GM21367 (cell line): ENCODE results near the gene CA10.

ENCODE experiments used
- ATAC-seq: cut with Tn5 transposase; IDR thresholded peaks from one replicate; pipeline ENCODE4 v1.9.1; 2021; ENCODE audit not compliant: unreplicated experiment

CA10 gene

DNA sequence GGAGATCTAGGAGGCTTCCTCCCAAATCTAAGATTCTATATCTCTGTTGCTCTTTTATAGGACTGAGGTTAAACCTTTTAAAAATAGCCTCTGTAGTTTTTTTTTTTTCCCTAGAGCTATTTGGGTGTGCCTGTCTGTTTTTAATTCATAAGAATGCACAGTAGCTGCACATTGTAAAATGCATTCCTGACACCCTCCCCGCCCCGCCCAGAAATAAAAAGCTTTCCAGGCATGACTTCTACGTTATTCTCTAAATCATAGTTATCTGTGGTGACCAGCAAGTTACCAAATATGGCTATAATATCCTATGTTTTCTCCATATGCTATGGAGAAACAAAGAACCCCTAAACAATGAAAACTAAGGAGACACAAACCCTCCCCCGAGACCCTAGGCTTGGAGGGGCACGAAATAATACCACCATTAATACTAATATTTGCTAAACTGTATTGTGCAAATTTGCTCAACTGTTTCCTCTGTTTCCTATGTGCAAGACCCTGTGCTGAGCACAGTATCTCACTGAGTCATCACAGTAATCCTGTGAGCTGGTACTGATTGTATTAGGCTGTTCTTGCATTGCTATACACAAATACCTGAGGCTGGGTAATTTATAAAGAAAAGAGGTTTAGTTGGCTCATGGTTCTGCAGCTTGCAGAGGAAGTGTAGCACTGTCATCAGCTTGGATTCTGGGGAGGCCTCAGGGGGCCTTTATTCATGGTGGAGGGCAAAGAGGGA is 388.3 kb downstream of the CA10 start:
- no peak for ATAC-seq

DNA sequence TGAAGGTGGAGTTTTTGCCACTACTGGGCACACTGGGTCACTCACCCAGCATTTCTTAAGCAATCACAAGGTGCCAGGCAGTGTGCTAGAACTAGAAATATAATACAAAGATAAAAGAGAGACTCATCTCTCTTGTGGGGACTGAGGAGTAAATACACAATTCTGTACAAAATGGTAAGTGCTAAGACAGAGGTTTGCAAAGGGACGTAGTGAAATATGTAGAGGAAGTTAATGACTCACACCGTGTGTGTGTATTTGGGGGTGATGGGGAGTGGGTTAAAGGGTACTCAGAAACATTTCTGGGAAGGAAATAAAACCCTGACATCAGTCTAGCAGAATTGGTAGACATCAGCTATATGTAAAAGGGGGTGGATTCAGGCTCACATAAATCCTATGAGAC is 389.3 kb downstream of the CA10 start:
- ATAC-seq: no peak

DNA sequence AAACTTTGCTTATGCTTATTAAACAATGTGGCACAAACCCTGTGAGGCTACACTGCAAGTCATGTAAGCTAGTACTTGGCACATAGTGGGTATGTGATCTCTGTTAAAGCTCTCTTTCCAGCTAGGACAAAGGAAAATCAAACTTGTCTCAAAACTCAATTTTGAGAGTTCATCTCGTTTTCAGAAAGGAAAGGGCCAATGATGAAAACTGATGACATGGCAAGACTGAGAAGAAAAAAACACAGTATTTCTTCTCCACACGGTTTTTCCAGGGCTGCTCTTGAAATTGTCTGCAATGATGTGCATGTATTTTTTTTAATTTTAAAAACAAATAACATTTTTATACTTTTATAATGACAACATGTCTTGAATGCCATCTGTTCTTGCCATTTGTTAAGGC is 389.8 kb downstream of the CA10 start:
- no peak for ATAC-seq

DNA sequence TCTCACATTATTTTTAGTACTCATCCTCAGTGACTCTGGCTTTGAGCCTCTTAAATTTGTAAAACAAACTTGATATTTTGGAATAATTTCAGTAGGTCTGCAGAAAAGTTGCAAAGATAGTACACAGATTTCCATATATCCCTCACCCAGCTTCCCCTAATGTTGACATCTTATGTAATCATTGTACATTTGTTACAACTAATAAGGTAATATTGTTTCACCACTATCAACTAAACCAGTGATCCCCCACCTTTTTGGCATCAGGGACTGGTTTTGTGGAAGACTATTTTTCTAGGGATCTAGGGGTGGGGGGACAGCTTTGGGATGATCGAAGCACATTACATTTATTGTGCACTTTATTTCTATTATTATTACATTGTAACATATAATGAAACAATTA is 391.2 kb downstream of the CA10 start:
- ATAC-seq: no peak

DNA sequence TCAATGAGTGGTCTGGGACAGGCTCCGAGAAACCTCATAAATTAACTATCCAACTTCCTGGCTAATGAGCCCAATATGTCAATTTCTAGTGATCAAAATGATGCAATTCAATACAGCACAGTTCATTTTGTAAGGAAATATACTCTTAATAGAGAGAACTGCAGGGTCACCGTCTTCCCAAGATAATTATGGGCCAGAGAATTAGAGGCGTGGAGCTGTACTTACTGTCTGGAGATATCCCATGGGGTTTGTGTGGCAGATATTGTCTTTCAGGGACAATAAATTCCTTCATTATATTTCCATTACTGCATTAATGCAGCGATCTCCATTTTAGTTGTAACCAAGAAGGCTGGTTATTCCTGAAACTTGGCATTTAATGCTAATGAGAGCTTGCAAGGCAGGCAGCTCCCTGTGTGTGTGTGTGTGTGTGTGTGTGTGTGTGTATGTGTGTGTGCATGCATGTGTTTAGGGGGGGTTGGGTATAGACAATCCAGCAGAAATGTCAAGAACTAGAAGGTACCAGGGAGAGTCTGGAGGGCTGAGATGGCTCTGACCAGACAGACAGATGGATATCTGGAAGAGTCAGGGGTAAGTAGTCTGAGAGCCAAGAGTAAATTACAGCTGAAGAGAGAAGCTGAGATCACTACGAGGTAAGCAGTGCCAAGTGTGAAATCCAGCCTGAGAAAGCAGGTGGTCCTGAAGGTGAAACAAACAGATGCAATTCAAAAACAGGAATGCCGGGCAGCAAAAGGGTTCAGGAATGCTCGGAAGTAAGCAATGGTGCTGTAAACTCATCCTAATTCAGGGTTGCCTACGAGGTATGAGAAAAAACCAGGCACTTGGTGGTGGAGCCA is 393.0 kb downstream of the CA10 start:
- ATAC-seq: no peak

DNA sequence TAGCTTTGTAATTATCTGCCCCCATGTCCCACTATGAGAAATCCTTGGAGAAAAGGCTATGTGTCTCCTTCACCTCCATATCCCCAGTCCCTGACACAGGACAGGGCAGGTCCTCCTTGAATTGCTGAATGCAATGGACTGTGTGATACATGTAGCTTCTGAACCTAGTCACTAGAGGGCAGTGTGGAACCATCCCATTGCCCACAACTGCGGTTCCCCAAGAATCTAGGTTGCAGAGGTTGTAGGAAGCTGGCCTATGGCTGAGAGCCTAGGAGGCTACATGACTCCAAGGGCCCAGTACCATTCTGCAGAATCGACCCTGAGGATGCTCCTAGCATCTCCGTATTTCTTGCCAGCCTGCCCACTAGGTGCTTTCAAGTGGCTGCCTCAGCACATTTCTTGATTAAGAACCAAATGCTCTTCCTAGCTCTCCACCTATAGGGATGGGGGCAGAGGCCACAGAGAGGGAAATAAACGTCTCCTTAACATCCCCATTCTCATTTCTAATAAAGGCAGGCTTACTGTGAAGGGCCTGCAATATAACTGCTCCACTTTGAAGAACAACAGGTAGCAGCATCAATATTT is 394.0 kb downstream of the CA10 start:
- peak; percentile 95 for ATAC-seq

DNA sequence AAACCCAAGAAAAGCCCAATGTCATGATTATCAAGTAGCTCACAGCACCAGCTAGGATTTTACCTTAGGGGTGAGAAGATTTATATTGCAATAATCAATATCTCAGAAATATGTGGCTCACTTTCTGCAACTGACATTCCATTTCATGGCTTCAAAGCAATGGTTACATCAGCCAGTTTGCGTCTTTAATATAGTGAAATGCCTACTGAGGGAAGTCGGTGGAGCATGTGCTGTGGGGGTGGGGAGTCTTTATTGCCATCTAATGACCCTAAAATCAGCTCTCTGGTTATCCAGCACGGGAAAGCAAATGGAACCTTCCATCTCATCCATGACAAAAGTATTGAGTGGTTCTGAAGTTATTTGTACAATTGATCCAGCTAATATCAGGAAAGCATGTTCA is 395.5 kb downstream of the CA10 start:
- no peak for ATAC-seq

DNA sequence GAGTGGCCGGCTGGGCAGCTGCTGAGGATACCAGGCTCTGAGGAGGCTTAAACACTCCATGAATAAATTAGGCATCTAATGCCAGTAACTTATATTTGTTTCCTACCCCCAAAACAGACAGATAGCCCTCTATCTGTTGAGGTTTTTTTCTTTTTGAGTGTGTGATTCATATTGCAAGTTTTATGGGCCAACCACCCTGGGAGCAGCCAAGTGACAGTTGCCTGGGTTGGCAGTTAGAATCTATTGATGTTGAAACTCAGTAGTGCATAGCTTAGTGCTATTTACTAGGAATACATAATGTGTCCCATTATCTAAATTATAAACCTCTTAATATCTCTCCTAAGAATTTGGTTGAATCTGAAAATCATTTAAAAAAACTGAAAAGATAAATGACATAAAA is 397.4 kb downstream of the CA10 start:
- ATAC-seq: no peak

DNA sequence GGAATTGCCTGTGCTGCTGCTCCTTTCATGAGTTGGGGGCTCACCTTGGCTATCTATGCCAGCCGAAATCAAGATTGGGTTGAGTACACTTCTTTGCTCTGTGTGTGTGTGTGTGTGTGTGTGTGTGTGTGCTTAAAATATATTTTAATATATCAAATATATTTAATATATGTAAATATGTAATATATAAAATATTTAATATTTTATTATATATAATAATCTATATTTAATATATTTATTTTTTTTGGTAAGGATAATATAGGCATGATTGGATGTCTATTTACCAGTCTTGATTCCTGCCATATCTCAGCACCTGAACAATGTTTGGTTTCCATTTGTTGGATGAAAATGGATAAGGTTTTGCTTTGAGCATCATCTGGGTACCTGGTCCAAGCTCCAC is 399.3 kb downstream of the CA10 start:
- no peak for ATAC-seq

DNA sequence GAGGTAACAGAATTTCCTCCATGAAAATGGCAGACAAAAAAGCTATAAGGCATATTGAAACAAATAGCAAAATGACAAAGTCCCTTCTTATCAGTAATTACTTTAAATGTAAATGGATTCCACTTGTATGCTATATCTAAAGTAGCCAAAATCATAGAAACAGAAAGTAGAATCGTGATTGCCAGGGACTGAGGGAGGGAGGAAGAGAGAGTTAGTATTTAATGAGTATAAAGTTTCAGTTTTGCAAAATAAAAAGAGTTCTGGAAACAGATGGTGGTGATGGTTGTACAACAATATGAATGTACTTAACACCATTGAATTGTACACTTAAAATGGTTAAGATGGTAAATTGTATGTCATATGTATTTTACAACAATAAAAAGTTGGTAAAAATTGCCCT is 407.4 kb downstream of the CA10 start:
- no peak for ATAC-seq

DNA sequence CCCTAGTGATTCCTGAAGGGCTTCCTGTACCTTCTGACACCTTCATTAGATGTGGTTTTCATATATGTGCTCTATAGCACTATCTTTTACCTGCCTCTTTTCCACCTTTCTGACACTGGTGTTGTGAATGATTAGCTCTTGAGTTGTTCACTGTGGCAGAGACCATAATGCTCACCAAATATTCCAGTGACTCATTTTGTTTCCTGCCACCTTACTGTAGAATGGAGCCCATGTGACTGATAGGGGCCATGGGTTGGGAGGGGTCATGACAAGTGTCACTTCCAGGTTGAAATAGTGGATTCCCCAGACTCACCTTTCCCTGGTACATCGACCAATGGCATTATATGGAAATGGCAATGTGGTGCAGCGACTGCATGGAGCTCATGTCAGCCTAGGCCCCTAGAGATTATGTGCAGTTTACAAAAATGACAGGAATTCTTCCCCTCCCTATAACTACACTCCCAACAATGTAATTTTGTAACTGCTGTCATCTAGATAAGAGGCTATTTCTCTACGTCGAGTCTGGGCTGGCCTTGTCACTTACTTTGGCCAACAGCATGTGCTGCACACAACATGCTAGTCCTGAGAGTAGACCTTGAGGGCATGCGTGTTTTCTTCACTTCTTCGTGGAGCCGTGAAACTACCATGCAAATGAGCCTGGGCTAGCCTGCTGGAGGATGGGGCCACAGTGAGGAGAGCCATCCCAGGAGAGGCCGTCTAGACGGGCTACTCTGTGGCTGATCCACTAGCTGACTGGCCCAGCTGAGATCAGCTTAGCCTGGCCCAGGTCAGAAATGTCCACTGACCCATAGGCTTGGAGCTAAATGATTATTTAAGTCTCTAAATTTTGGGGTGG is 409.5 kb downstream of the CA10 start:
- no peak for ATAC-seq

DNA sequence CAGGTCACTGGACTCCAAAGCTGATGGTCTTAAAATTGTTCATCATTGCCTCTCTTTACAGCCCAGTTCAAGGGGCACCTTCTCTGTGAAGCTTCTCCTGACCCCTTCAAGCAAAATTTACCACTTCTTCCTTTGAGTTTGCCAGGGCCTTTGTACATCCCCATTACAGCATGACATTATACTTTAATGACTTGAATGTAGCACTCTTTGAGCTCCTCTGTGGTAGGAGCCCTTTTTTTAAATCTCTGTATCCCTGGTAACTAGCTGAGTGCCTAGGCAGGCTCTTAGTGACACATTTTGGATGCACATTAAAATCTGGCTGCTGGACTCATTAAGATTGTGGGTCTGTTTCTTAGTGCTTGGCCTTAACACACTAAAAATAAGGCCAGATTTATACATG is 412.1 kb downstream of the CA10 start:
- no peak for ATAC-seq

DNA sequence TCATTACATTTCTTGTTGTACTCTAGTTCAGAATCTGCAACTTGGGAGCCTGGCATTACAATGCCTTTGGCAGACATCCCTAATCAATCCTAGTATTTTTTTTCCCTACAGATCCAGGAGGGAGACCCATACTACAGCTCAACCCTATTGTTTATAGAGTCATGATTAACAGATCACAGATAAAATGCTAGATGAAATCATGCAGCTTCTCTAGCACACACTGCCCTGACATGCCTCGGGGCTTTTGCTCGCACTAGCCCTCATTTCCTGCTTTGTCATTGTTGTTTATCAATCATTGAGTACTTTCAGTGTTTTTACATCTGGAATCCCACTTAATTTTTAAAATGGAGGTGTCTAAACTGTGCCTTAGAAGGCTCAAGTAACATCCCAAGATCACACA is 412.5 kb downstream of the CA10 start:
- ATAC-seq: no peak

DNA sequence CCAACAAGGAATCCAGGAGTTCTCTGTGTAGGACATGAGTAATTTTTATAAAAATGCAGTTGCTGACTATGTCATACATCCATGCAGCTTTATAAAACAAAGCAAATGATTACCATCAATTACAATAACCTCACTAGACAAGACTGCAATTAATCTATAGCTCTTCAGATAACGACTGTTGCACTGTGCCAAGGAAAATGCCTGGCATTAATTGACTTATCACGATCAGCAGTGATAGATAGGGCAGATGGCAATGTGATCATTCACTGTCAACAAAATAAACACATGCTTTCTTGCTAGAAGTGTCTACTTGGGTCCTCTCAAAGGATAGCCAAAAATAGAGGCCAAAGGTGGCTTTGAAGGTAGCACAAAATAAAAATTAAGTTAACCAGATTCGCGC is 415.0 kb downstream of the CA10 start:
- ATAC-seq: no peak

DNA sequence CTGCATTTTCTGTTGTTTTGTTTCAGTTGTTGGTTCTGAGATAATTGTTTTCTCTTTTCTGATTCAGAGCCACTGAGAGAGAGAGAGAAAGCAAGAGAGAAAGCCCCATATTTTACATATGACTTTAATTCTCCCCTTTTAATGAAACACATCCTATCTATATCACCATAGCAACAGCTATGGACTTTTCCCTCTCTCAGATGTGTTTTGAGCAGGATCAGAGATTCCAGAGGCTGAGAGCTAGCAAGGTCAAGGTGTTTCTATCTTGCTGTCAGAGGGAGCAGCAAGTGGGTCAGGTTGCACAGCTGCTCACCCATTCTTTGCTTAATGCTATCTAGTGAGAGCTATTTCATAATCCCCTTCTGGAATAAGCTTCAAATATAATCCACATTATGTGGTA is 415.9 kb downstream of the CA10 start:
- ATAC-seq: no peak

DNA sequence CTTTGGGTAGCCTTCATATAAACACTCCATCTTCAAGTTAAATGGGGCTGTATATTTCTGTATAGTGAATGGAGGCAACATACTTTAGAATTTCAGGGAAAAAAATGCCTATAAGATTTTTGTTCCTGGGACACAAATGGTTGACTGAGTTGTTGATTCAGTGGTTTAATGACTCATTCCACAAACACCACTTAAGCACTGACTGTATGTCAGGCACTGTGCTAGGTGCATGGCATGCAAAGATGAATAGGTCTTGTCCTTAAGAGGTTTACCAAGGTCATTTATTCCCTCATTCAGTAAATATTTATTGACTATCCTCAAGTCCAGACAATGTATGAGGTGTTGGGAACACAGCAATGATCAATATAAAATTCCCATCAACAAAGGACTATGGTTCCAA is 417.1 kb downstream of the CA10 start:
- no peak for ATAC-seq

DNA sequence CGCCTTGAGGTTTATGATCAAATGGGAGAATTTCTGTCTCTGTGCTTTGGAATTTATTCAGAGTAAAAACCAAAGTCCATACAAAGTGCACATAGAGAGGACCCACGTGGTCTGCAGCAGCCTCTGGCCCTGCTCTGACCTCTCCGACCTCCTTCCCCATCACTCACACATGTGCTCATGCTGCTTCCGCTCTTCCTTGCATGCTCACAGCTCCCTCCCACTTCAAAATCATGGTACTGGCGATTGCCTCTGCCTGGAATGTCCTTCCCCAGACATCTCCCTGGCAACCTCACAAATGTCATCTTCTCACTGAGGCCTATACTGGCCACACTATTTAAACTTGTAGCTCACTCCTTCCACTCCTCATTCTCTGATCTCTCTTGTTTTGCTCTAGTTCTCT is 418.0 kb downstream of the CA10 start:
- ATAC-seq: no peak

DNA sequence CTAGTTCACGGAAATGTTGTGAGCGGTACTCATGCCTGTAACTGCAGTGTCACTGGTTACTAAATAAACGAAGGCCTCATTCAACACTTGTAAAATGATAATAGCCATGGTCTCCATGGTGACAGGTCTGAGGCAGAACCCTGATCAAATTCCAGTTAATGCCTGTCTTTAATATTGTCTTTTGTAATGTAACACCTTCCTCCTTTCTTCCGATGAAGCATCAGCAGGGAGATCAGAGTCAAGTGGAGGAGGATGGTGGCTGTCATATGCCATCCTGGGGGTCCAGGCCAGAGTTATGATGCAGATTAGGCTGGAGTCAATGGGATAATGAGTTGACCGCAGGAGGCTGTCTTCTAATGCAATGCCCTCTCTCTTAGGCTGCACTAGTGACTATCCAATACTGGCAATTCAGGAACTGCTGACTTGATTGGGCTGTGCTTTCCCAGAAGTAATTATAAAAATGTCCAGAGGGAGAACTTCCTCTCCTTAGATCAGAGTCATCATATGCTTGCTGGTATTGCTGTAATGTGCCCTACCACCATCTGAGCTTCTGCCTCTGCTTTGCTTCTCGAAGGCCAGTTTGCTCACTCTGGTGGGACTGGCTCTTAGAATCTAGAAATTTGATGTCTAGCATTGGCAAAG is 419.1 kb downstream of the CA10 start:
- no peak for ATAC-seq

DNA sequence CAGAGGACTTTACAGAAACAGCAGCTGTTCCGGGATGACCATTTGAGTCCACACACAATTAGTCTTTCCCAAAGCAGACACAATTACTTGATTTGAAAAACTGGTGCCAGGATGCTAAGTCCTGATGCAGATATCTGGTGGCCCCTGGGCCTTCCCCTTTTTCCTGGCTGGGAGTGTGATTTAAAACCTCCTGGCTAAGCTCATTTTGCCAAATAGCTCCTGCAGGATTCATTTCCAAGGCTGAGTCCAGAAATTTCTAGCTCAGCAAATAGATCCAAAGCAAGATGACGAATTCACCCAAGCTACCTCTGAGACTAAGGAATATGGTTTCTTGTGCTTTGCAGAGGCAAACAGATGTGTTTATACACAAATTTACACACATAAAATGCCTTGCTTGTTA is 422.2 kb downstream of the CA10 start:
- no peak for ATAC-seq

DNA sequence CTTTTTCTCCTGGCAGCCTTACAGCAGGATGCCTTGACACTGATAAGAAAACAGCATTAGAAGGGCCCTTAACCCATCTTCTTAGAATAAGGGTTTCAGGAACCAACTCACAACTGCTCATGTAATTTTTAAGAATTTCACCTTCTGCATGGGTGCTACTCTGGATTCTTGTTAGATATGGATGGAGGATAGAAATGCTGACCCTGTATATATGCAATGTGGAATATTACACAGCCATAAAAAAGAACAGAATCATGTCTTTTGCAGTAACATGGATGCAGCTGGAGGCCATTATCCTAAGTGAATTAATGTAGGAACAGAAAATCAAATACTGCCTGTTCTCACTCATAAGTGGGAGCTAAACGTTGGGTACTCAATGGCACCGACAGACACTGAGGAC is 423.5 kb downstream of the CA10 start:
- no peak for ATAC-seq

DNA sequence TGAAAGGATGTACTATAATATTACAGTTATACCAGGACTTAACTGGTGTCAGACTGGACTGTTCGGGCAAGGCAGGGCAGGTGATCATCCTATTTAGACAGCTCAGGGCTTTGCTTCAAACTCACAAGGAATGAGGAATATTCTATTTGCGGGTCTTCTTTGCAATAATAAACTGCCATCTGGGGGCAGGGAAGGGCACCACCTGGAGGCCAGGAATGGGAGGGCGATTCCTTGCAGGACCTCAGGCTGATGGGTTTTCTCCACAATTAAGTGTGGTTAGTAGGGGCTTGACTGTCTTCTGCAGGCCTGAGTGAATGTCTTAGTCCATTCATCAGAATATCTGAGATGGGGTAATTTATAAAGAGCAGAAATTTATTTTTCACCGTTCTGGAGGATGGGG is 424.1 kb downstream of the CA10 start:
- ATAC-seq: peak; percentile 51
